IPS-NIHi7 (cell line): ENCODE measurements around the gene ZNF827.
A peak's percentile ranks its signal among the peaks of the same experiment; 100 is the strongest.

ENCODE experiments used
- DNase-seq: peaks from one replicate; pipeline ENCODE4 v3.0.0; 2012; ENCODE audit warnings: mixed read lengths; ENCODE audit errors: extremely low spot score

The ZNF827 gene

DNA sequence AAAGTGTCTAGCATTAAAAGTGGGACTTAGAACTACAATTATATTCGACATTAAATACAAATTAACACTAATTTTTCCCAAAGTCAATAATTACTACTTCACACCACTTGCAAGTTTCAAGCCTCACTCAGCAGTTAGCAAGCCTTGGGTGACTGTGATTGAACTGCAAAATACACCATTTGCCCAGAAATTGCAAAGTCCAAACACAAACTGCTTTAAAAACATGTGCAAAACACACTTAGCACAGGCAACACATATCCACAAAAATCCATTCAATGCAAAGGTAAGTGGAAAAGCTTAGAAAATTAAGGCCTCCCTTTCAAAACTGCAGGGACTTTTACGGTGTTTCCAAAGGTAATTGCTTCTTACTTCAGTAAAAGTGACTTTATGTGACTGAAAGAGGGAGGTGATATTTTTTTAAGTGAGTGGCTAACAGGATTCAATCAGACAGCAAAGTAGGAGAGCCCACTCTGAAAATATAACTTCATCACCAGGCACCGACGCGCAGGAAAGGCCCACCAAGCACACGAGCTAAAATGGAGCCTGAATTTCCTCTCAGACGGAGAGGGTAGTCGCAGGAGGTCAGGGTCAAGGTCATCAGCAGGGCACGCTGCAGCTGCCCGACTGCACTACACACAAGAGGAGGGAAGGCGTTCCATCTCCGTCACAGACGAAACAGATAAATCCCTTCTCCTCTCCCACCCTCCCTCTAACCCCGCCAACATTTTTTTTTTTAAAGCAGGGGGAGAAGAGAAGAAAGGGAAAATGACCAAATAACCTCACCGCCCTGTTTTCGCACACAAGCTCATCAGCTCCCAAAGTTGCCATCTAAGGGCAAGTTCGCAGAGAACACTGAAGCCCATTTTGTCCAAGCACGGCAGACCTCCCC, 3.1 kb downstream of the ZNF827 start:
- DNase-seq = peak; percentile 52

DNA sequence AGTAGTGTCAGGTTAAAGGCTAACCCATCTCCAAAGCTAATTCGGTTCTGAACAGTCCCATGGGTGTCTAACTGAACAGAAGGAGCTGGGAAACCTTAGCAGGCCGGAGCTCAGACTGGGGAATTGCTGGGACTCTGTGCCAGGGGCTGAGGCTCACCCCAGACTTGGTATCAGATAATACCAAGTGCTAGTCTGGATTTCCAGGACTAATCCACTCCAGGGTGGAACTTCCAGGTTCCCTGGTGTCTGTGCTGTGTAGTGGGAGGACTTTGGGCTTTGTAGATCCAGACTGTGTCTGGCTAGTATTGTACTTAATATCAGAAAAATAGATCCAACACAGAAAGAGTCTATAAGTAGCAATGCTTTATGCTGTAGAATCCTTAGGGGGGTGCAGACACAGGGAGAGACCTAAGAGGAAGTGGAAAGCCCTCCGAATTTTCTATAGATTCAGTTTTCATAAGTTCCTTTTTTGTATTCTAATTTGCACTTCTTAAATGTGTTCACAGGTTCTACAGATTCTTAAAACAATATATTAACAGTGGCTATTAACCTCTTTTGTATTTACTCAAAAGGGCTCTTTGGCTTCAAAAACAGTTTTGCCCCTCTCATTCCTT, 4.1 kb downstream of the ZNF827 start:
- DNase-seq = no peak

DNA sequence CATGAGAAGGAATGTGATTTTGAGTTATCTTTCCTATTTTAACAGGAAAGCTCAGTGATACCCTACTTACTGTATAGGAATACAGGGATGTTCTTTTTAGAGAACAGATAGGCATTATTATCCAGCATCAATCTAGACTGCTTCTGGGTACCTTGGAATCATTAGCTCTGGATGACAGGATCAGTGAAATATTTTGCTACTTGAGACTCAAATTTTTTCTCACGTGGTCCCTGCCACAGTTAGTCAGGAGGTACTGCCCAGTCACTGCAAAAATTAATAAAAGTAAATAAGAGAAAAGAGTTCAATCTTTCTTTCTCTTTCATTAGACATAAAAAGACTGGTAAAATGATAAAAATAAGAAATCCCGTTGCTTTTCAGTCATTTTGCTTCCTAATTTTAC, 5.5 kb downstream of the ZNF827 start:
- DNase-seq = no peak

DNA sequence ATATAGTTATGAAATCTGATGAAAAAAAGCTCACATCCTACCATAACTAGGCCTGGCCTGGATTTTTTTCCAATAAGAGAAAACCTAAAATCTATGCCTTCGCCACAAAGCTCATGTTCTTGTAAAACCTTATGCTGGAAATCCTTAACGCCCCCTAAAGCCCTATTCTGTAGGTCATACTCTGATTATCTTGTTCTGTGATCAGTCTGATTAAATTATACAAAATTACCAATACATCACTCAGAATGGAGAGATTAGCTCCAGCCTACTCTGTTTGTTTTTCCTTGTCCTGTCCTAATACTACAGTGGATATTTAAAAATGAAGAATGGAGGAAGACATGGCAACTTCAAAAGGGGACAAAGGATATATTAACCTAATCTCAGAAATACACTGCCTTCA, 7.2 kb downstream of the ZNF827 start:
- no peak for DNase-seq

DNA sequence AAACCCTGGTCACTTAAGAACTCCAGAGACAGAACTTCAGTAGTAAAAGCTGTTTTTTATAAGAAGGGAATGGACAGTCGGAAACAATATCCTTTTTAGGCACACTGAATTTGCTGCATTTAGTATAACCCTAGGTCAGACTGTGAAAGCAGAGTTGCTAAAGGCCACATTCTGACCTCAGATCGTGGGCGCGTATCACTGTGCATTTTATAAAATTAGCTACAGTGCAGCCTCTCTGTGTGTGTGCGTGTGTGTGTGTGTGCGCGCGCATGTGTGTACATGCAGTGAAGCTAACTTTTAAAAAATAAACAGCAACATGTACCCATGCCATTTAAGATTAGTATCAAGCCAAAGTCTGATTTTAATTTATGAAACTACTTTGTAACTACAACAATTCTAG, 8.0 kb downstream of the ZNF827 start:
- DNase-seq = no peak

DNA sequence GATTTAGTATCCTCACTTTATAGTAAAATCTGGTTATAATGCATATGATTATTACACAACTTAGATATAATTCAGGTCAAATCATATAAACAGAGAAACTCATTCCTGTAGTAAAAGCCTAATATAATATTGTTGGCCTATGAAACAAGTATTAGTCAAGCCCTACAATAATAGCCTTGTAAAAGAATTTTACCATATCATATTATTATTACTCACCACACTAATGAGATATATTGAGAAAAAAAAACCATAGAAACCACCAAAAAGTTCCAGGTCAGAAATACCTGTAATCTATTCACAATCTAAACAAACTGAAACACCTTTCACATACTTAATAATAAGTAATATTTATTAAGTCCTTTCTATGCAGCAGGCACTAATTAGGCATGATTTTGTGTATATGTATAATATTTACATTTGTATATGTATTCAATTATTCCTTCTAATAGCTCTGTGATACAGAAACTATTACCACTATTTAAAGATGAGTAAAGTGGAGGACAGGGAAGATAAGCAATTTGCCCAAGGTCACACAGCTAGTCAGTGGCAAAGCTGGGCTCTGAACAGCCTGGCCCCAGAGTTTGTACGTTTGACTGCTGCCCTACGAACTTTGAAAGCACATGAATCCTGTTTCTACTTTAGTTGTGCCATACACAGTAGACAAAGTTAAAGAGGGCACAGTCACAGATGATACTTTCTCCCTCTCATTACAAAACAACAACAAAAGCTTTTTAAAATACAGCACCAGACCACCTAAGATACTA, 9.0 kb downstream of the ZNF827 start:
- no peak for DNase-seq

DNA sequence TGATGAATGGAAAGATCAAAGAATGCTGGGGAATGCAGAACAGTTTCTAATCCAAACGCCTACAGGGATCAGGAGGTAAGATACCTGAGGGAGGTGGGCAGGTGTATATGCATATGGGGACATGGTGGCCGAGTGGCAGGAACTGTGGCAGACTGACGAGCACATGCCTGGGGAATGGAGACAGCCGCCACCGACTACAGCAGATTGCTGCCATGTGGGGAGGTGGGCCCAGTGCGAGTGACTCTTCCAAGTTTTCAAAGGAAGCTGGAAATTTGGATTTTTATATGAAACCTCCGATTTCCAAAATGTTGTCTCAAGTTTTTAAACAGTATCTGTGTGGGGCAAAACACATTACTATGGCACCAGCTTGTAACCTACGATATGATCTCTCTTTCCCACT, 9.9 kb downstream of the ZNF827 start:
- no peak for DNase-seq

DNA sequence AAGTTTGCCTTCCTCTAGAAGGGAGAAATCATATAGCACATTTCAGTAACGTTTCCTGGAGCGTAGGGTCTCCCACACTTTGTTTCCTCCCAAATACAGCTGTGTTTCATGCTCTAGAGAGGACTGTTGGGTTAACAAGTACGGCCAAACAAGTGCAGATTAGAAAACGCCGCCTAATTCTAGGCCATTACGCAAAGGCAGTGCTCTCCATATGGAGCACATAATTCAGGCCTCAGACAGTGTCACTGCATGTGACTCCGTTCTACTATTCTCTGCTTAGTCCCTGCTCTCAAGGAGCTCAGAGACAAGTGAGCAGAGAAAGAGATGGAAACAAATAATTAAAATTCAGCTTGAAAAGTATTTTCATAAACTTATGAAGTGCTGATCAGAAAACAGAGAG, 11.6 kb downstream of the ZNF827 start:
- DNase-seq = no peak

DNA sequence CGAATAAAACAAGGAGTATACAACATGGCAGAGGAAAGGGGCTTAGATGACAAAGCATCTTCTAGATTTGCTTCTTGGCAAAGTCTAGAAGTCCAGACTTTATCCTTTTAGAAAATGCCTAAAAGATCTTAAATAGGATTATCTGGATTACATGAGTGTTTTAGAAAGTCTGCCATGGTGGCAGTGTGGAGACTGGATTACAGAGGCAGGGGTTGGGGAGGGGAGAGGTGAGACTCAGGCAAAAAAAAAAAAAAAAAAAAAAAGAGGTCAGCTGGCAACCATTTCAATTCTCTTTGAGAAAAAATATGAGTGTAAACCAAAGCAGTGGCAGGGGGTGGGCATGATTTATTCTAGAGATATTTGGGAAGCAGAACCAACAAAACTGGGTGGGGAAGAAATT, 17.4 kb downstream of the ZNF827 start:
- DNase-seq = no peak

DNA sequence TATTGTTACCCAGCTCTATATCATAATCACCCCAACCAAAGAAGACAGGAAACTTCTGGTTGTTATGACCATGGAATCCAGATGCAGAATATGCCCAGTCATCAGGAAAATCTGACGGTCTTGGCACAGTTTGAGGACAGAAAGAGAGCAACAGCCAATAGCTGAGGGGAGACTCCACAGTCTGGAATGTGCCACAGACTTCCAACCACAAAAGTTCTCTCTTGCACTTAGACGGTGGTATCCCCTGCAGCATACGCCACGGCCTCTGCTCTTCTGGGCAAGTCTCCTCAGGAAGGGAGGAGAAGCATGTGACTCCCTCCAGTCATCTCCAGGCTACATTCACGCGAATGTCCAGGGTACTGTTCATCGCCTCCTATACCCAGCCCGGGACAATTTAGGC, 18.4 kb downstream of the ZNF827 start:
- DNase-seq = no peak

DNA sequence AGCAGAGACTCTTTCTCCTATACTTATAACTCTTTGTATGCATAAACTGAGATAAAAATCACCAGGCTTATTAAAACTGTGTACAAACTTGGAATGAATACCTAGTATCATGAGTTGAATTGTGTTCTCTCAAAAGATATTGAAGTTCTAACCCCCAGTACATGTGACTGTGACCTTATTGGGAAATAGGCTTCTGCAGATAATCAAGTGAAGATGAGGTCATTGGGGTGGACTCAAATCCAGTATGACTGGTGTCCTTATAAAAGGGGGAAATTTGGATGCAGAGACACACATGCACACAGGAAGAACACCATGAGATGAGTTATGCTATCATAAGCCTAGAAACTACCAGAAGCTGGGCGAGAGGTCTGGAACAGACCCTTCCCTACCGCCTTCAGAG, 26.2 kb downstream of the ZNF827 start:
- no peak for DNase-seq

DNA sequence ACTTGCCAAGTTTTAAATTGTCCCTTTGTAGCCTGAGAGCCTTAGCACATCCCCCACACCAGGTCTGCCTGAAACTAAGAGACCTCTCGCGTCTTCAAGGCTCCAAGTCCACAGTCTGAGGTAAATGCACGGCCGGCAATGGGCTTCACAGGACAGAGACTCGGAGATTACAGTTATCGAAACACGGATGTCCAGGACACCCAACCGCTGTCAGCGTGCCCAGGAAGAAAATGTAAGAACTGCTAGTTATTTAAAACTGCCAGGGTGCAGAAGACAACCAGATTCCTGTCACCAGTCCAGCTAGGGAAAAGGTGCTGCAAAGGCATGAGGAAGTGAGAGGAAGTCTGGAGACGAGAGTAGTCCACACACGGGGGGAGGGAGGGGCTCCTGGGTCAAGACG, 28.9 kb downstream of the ZNF827 start:
- no peak for DNase-seq

DNA sequence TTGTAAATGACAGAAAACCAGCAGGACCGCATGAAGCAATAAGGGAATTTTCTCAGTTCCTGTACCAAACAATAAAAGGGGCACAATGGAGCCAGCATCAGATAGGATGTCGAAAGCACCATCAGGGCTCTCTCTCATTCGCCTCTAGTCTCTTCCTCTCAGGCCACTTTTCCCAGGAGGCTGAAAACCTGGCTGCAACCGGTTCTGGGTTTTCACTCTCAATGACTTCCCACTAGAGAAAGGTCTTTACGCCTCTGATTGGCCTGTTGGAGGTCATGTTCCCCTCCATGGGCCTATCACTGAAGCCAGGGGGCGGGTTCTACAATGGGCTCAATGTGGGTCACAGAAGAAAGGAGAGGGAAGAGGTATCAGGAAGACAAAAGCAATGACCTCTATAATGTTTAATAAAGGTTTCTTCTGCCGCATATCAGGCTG, 29.3 kb downstream of the ZNF827 start:
- peak; percentile 88 for DNase-seq

DNA sequence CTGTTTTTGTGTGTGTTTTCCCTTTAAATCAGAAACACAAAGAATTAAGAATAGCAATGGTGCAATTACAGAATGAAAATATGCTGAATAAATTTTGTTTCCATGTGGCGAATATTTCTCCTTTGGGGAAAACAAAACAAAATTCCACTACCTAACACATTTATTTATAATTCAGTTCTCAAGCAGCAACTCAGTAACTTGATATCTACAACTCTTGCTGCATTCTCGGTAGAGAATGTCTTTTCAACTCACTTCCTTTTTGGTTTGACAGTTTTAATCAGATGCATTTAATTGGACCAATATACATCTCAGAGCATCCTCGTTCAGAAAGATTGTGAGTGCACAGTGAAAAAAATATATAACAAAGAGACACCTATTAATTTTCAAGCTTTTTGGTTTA, 30.8 kb downstream of the ZNF827 start:
- DNase-seq = no peak

DNA sequence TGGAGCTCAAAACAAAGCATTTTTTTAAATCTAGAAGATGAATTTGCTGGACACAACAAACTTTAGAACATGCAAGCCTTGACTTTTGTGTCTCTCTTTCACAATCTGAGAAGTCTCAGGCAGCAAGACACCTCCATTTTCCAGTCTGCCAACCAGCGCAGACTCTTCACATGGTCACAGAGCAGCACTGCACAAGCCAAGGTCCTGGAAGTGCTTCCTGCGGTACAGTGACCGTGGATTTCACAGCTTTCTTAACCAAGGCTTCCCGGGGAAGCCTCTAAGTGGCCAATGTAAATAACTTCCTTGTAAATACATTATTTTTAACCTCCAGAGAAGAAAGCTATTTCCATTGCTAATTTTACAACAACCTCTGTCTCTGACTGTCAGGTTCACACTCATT, 31.2 kb downstream of the ZNF827 start:
- no peak for DNase-seq

DNA sequence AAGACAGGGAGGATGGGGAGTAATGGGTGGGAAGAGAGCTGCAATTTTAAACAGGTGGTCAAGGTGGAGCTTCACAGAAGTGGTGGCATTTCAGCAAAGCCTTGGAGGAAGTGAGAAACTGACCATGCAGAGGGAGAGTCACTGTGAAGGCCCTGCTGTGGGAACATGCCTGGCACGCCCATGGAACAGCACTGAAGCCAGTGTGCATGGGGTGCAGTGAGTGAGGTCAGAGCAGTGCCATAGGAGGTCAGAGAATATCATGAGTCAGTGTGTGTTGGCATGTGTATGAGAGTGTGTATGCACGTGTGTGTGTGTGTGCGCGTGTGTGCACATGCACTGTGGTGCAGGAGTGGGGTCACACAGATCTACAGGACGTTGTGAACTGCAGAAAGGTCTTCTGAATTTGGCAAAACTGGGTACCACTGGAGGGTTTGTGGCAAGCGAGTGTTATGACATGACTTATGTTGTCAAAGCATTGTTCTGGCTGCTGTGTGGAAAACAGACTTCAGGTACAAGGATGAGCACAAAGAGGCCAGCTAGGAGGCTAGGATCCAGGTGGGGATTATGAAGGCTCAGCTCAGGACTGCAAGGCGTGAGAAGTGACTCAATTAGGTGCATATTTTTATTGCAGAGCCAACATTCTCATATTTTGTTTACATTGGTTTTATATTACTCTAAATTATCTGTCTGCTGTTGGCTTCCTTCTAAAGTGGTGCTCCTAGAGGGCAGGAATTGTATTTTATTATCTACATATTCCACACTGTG, 34.0 kb downstream of the ZNF827 start:
- DNase-seq = no peak

DNA sequence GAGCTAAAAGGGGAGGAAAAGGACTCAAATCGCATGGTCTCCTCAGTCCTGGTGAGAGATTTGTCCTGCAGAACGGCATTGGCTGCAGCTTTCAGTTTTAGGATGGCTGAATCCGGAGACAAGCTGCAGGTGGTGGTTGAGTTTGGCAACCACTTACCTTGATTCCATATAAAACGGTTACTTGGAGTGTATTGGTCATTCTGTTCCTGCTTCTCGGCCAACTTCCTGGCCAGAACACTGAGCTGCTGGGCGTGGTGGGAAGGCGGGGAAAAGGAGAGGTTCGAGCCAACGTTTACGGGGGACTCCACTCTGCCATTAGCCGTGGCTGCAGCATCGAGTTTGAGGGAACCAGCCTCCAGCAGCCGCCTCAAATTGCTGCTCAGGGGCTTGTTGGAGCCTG, 36.1 kb downstream of the ZNF827 start:
- DNase-seq = no peak

DNA sequence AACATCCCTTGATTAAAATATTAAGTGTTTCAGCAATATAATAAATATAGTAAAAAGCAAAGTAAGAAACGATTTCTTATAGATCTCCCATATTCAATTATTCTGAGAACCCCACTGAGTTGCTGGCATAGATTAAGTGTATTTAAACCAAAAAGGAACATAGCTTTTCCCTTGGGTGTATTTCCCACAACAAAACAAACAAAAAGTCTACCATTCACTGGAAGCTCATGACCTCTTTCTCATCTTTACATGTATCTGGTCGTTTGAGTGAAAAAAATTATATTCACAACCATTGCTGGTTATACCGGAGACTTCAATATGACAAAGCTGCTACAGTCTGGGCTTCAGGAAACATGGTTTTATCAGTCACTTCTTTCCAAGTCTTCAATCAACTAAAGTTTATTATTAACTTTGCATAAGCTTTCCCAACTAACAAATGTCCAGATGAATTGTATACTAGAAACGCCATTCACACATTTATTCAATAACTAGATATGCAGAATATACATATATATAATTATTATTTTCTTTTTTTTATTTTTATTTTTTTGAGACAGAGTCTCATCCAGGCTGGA, 38.6 kb downstream of the ZNF827 start:
- DNase-seq = no peak

DNA sequence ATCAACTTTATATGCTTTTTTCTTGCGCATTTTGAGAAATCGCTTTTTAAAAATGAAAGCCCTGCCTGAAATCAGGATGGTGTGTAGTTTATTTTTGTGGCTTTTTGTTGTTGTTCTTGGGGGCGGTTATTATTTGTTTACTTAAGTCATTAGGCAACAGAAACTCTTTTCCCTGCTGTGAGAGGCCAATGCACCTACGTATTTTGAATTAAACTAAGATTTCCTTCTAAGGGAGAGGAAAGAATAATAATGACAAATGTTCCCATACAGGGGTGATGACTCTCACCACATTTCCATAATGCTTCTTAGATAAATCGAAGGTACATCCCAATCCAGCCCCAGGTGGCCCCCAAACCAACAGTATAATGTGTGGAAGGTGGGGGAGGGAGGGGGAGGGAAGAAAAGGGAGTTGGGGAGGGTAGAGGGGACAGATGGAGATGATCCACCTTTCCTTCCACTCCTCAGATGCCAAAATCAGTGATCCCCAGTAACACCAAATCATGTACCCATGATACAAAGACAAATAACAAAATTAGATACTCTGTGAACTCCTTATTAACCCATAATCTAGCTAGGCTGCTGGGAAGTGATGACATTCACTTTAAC, 39.6 kb downstream of the ZNF827 start:
- no peak for DNase-seq

DNA sequence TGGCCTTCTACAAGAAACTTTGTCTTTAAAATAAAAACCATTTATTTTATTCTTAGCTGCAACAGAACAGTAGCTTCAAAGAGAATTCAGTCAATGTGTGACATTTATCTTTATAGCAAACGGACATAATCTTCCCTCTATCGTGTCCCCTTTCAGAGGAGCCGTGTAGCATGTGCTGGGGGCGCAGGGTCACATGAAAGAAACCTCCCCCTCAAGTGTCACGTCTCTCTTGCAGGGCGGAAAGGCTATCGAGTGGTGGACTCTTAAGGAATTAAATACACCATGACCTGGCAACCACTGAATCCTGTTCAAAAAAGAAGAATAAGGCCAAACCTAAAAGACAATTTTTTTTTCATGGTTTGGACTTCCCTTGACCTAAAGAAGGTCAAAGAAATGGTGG, 40.2 kb downstream of the ZNF827 start:
- no peak for DNase-seq

DNA sequence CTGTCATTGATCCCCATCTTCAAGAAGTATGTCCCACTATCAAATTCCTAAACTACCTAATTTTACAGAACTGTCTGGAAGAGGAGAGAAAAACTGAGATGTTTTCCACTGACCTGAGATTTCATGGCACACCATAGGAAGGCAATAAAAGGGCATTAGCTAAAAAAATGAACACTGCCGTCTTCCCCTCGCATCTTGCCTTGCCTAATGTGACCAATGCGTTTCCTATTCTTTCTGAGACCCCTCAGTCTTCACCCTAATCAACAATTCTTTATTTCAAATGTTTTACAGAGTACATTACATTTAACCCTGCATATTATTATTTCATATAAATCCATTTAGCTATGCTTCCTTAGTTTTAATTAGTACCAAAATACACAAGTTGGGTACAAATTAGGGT, 43.6 kb downstream of the ZNF827 start:
- no peak for DNase-seq
